ENCODE results near the gene IMMT. TPM values are rescaled to one million over a fixed set of nuclear protein-coding genes. Genes with fewer than 3 reads are reported as not detected.

The IMMT gene
- total RNA-seq, 1 donor from 2014 or later: 70.4 TPM

GRCh38 chr2:86239745-86240144 lies 44.5 kb upstream of the IMMT start:
- no peaks in the 10 kb centered on the region for H3K36me3 Mint-ChIP-seq
- no peak overlapping the region for H3K27ac Mint-ChIP-seq
- TF ChIP-seq, protein P1, sequence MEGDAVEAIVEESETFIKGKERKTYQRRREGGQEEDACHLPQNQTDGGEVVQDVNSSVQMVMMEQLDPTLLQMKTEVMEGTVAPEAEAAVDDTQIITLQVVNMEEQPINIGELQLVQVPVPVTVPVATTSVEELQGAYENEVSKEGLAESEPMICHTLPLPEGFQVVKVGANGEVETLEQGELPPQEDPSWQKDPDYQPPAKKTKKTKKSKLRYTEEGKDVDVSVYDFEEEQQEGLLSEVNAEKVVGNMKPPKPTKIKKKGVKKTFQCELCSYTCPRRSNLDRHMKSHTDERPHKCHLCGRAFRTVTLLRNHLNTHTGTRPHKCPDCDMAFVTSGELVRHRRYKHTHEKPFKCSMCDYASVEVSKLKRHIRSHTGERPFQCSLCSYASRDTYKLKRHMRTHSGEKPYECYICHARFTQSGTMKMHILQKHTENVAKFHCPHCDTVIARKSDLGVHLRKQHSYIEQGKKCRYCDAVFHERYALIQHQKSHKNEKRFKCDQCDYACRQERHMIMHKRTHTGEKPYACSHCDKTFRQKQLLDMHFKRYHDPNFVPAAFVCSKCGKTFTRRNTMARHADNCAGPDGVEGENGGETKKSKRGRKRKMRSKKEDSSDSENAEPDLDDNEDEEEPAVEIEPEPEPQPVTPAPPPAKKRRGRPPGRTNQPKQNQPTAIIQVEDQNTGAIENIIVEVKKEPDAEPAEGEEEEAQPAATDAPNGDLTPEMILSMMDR (IDR thresholded peaks at IDR 0.05; ENCODE audit: unreplicated experiment): no peak

GRCh38 chr2:86239326-86239725 lies 44.1 kb upstream of the IMMT start:
- Mint-ChIP-seq H3K27ac (no peak overlapping the region), H3K4me1 (peaks cover 10% of the 10 kb centered on the region), H3K27me3 (ENCODE audit: low read depth) (peaks cover 13% of the 10 kb centered on the region)

More at GRCh38 chr2:86239745-86240144, 44.5 kb upstream of the IMMT start:
- no peak for DNase-seq (ENCODE audit: low spot score in 2 of 2, unreplicated experiment in 2 of 2)
- peaks cover 14% of the 10 kb centered on the region for H3K4me1 Mint-ChIP-seq
- peaks cover 13% of the 10 kb centered on the region for H3K27me3 Mint-ChIP-seq (ENCODE audit: low read depth)
- H3K9me3 Mint-ChIP-seq: peaks cover 6% of the 10 kb centered on the region
- H3K4me3 Mint-ChIP-seq: no peak overlapping the region

GRCh38 chr2:86238354-86238753 lies 43.1 kb upstream of the IMMT start:
- H3K9me3 Mint-ChIP-seq: no peaks in the 10 kb centered on the region
- H3K27me3 Mint-ChIP-seq (ENCODE audit: low read depth): peaks cover 13% of the 10 kb centered on the region
- DNase-seq (ENCODE audit: low spot score in 2 of 2, unreplicated experiment in 2 of 2): no peak
- H3K4me3 Mint-ChIP-seq: no peak overlapping the region
- no peaks in the 10 kb centered on the region for H3K36me3 Mint-ChIP-seq
- H3K27ac Mint-ChIP-seq: no peak overlapping the region
- TF ChIP-seq, protein P1 (IDR thresholded peaks at IDR 0.05; ENCODE audit: unreplicated experiment): no peak
- peaks cover 5% of the 10 kb centered on the region for H3K4me1 Mint-ChIP-seq

More at GRCh38 chr2:86239326-86239725, 44.1 kb upstream of the IMMT start:
- H3K9me3 Mint-ChIP-seq: peaks cover 5% of the 10 kb centered on the region
- no peak overlapping the region for H3K4me3 Mint-ChIP-seq
- TF ChIP-seq, protein P1 (IDR thresholded peaks at IDR 0.05; ENCODE audit: unreplicated experiment): no peak
- H3K36me3 Mint-ChIP-seq: no peaks in the 10 kb centered on the region
- no peak for DNase-seq (ENCODE audit: low spot score in 2 of 2, unreplicated experiment in 2 of 2)

- H3K4me1 Mint-ChIP-seq: peaks cover 11% of the 10 kb centered on the region
- H3K36me3 Mint-ChIP-seq: no peaks in the 10 kb centered on the region
- TF ChIP-seq, protein P1 (IDR thresholded peaks at IDR 0.05; ENCODE audit: unreplicated experiment): no peak
- no peak for DNase-seq (ENCODE audit: low spot score in 2 of 2, unreplicated experiment in 2 of 2)
- H3K4me3 Mint-ChIP-seq: no peak overlapping the region
- peaks cover 12% of the 10 kb centered on the region for H3K27me3 Mint-ChIP-seq (ENCODE audit: low read depth)
- no peak overlapping the region for H3K27ac Mint-ChIP-seq
- H3K9me3 Mint-ChIP-seq: no peaks in the 10 kb centered on the region
Observed at GRCh38 chr2:86237172-86237571, 41.9 kb upstream of the IMMT start.

DNA sequence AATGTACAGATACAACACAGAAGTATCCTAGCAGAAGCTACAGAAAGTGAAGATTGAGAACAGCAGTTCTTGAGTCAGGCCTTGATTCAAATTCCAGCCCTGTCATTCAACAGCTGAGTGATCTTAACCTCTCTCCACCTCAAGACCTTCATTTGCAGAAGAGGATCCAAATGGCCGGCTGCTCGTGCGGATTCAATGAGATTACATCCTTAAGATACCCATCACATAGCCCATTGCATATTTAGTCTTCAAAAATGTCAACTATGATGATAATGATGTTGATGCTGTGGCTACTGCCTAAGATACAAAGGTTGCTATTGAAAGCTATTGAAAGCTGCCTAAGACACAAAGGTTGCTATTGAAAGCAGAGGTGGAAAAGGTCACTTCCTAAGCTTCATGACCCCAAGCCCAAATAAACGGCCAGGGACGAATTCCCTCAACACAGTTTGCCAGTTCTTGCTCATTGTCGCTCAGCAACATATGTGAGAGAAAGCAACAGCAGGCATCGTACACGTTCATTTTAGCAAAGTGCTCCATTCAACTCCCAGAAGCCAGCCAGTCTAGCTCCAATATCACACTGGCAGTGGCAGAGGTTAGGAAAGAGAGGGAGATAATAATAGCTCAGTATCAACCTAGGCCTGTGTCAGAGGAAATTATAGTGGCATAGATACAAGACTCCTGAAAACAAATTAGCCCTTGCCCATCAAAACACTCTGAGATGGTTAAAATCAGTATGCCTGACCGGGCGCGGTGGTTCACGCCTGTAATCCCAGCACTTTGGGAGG lies 40.1 kb upstream of the IMMT start:
- H3K27ac Mint-ChIP-seq: no peak overlapping the region
- peaks cover 12% of the 10 kb centered on the region for H3K27me3 Mint-ChIP-seq (ENCODE audit: low read depth)
- no peaks in the 10 kb centered on the region for H3K9me3 Mint-ChIP-seq
- TF ChIP-seq, protein P1 (IDR thresholded peaks at IDR 0.05; ENCODE audit: unreplicated experiment): no peak
- H3K4me3 Mint-ChIP-seq: no peak overlapping the region
- H3K36me3 Mint-ChIP-seq: no peaks in the 10 kb centered on the region
- H3K4me1 Mint-ChIP-seq: peaks cover 11% of the 10 kb centered on the region
- DNase-seq (ENCODE audit: low spot score in 2 of 2, unreplicated experiment in 2 of 2): no peak
